Chondrocyte (in vitro differentiated cells): Measurements from ENCODE around the gene ZFYVE1. TPM values are rescaled to one million over a fixed set of nuclear protein-coding genes. Genes with fewer than 3 reads are reported as not detected.

ENCODE experiments used
- DNase-seq: peaks from one replicate; pipeline ENCODE4 v3.0.0; 2021; ENCODE audit warnings: mixed read lengths, low spot score
- H3K27ac Mint-ChIP-seq: one replicate; pipeline ENCODE4 v1.8.0; 2021; ENCODE audit warnings: mild to moderate bottlenecking, moderate library complexity, mixed read lengths; ENCODE audit not compliant: unreplicated experiment
- H3K27me3 Mint-ChIP-seq: 2 replicates; pipeline ENCODE4 v1.8.0; 2021; ENCODE audit warnings: low read depth, mixed read lengths
- H3K36me3 Mint-ChIP-seq: 2 replicates; pipeline ENCODE4 v1.8.0; 2021; ENCODE audit warnings: low read depth, mixed read lengths
- H3K4me1 Mint-ChIP-seq: 2 replicates; pipeline ENCODE4 v1.8.0; 2021; ENCODE audit warnings: low read depth, mild to moderate bottlenecking, mixed read lengths
- H3K4me3 Mint-ChIP-seq: one replicate; pipeline ENCODE4 v1.8.0; 2021; ENCODE audit warnings: mild to moderate bottlenecking, moderate library complexity, mixed read lengths; ENCODE audit not compliant: unreplicated experiment
- H3K9me3 Mint-ChIP-seq: 2 replicates; pipeline ENCODE4 v1.8.0; 2021; ENCODE audit warnings: low read depth, mixed read lengths
- CTCF ChIP-seq: fragments of 200-600 bp; sonication (generic); IDR thresholded peaks from 2 replicates; pipeline ENCODE4 v1.5.0; 2021; ENCODE audit warnings: antibody characterized with exemption, mild to moderate bottlenecking, moderate library complexity
- total RNA-seq: library from RNA; stranded (reverse); gene quantifications from 3 replicates; pipeline ENCODE4 v1.2.1, GENCODE V29; 2021

The ZFYVE1 gene
- total RNA-seq, 1 donor from 2014 or later, result 26.4 TPM

- peaks cover 28% of the 10 kb centered on the region for H3K36me3 Mint-ChIP-seq
- H3K27me3 Mint-ChIP-seq, result no peaks in the 10 kb centered on the region
- no peaks in the 10 kb centered on the region for H3K9me3 Mint-ChIP-seq
- DNase-seq, result no peak
- H3K4me1 Mint-ChIP-seq, result no peaks in the 10 kb centered on the region
- H3K4me3 Mint-ChIP-seq, result no peak overlapping the region
- H3K27ac Mint-ChIP-seq, result peak overlapping the region; percentile 68
- no peak for TF ChIP-seq CTCF
Observed at GRCh38 chr14:72947366-72948160, 79.3 kb downstream of the ZFYVE1 start.

- Mint-ChIP-seq H3K9me3 (no peaks in the 10 kb centered on the region), H3K36me3 (peaks cover 22% of the 10 kb centered on the region), H3K27ac (peak overlapping the region; percentile 37), H3K4me3 (no peak overlapping the region), H3K4me1 (no peaks in the 10 kb centered on the region), H3K27me3 (no peaks in the 10 kb centered on the region)
- peak; percentile 5 for DNase-seq
- no peak for TF ChIP-seq CTCF
Observed at GRCh38 chr14:72946491-72946890, 80.4 kb downstream of the ZFYVE1 start.

DNA sequence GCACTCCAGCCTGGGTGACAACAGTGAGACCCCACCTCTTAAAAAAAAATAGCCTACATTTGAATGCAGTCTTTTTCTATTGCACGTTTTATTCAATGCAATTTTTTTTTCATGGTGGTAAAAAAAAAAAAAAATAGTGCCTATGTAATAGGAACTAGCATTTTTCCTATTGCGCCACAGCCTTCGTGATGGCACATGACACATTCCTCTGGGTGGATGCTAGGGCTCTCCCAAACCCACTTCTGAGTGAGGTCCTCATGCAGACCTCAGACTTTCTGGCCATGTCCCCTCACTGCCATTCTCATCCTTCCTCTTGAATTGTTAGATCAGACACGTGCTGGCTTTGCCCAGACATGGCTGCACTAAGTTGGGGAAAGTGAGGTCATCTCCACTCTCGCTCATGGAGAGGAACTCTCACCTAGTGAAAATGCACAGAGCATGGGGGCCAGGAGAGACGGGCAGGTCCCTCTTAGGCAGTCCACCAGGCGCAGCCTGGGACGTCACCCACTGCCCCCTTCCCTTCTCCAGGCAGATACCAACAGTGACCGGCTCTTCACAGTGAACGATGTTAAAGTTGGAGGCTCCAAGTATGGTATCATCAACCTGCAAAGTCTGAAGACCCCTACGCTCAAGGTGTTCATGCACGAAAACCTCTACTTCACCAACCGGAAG lies 81.4 kb downstream of the ZFYVE1 start:
- Mint-ChIP-seq H3K4me1 (no peaks in the 10 kb centered on the region), H3K27me3 (no peaks in the 10 kb centered on the region), H3K9me3 (no peaks in the 10 kb centered on the region), H3K4me3 (no peak overlapping the region), H3K36me3 (peaks cover 22% of the 10 kb centered on the region), H3K27ac (no peak overlapping the region)
- DNase-seq, result peak; percentile 57
- TF ChIP-seq CTCF, result no peak

DNA sequence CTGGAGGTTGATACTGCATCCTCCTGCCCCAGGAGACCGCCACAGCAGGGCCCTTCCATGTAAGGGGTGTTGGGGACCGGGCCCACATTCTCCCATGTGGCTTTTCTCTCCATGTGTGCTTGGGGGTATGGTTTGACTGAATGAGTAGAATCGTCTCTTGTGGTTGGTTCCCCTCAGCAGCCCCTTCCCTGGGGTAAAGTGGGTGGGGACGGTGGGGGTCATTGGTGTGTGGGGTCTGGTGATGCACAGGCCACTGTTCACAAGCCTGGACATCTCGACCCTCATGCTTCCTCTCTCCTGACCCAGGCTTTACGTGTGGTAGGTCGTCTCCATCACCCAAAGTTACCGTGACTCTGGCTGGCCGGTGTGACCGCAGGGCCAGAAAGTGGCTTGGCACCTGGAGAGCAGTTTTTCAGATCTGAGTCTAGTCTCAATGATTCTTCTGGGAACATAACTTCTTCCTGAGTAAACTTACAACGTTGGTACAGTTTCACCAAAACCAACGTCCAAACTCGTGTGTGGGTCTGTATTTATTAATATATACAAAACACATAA lies 83.0 kb downstream of the ZFYVE1 start:
- Mint-ChIP-seq H3K27ac (no peak overlapping the region), H3K4me3 (no peak overlapping the region), H3K9me3 (no peaks in the 10 kb centered on the region), H3K27me3 (no peaks in the 10 kb centered on the region), H3K4me1 (no peaks in the 10 kb centered on the region), H3K36me3 (peaks cover 27% of the 10 kb centered on the region)
- no peak for TF ChIP-seq CTCF
- DNase-seq, result peak; percentile 57

GRCh38 chr14:72942934-72943333 lies 84.0 kb downstream of the ZFYVE1 start:
- no peaks in the 10 kb centered on the region for H3K27me3 Mint-ChIP-seq
- peaks cover 27% of the 10 kb centered on the region for H3K36me3 Mint-ChIP-seq
- DNase-seq, result peak; percentile 57
- H3K4me3 Mint-ChIP-seq, result no peak overlapping the region
- no peaks in the 10 kb centered on the region for H3K4me1 Mint-ChIP-seq
- no peak overlapping the region for H3K27ac Mint-ChIP-seq
- H3K9me3 Mint-ChIP-seq, result no peaks in the 10 kb centered on the region
- TF ChIP-seq CTCF, result no peak
